K562 (cell line): Measurements from ENCODE around the gene SRRM5. TPM values are rescaled to one million over a fixed set of nuclear protein-coding genes. Genes with fewer than 3 reads are reported as not detected.

Experiments
- CBFA2T3 ChIP-seq: fragments of 450-650 bp; IDR thresholded peaks from 2 replicates; pipeline ENCODE4 v1.6.1; 2017
- COPS2 ChIP-seq: fragments of 450-650 bp; conservative IDR thresholded peaks from 2 replicates; pipeline ENCODE4 v1.6.1; 2016; ENCODE audit warnings: mild to moderate bottlenecking, moderate library complexity
- DDX20 ChIP-seq: fragments of 450-650 bp; IDR thresholded peaks from 2 replicates; pipeline ENCODE4 v1.6.1; 2016; ENCODE audit warnings: missing genetic modification characterization, low read depth, mild to moderate bottlenecking, missing compliant biosample characterization, moderate library complexity
- DMBX1 ChIP-seq: fragments of 250-450 bp; sonication (Bioruptor Pico); IDR thresholded peaks from 2 replicates; pipeline ENCODE4 v1.8.0; 2022; ENCODE audit warnings: inconsistent platforms, mild to moderate bottlenecking, moderate library complexity, borderline replicate concordance
- HLTF ChIP-seq: fragments of 450-650 bp; IDR thresholded peaks from 2 replicates; pipeline ENCODE4 v1.6.1; 2016
- MXD1 ChIP-seq: fragments of 250-450 bp; sonication (Bioruptor Pico); IDR thresholded peaks from 2 replicates; pipeline ENCODE4 v1.8.0; 2021; ENCODE audit warnings: borderline replicate concordance, mild to moderate bottlenecking, moderate library complexity; ENCODE audit not compliant: poor library complexity, severe bottlenecking
- NCOA1 ChIP-seq: fragments of 450-650 bp; IDR thresholded peaks from 2 replicates; pipeline ENCODE4 v1.6.1; 2016; ENCODE audit warnings: low read depth
- SOX6 ChIP-seq: fragments of 450-650 bp; IDR thresholded peaks from 2 replicates; pipeline ENCODE4 v1.6.1; 2014; ENCODE audit warnings: mild to moderate bottlenecking
- polyA plus RNA-seq, 8 experiments: library from polyadenylated mRNA; depleted of rRNA in 4 of 8; stranded (reverse) in 5 of 8; unstranded in 3 of 8; fragments of >200 nt; fragmentation: Nextera tagmentation in 2 of 8; fragmentation: Illumina TruSeq in 1 of 8; extraction: Ambion mirVana in 2 of 8; extraction: Trizol in 1 of 8; gene quantifications; 2 replicates each; pipeline versions ENCODE4 v1.2.1 to v1.2.3, GENCODE V29; 2011 to 2014; ENCODE audit warnings: inconsistent platforms in 1 of 8, missing spikeins in 1 of 8
- total RNA-seq, 7 experiments: library from RNA; depleted of rRNA in 6 of 7; stranded (reverse); fragments of >200 nt in 6 of 7; fragmentation: Illumina TruSeq in 2 of 7; extraction: Trizol in 2 of 7; gene quantifications; 2 replicates each; pipeline versions ENCODE4 v1.2.1 to v1.2.3, GENCODE V29; 2011 to 2021; ENCODE audit warnings: low replicate concordance in 1 of 7
- TF ChIP-seq, protein P1 (sequence below): fragments of 450-650 bp; IDR thresholded peaks from 2 replicates; pipeline ENCODE4 v1.6.1; 2016; ENCODE audit warnings: low read depth

The SRRM5 gene
- total and polyA plus RNA-seq, 9 of the 15 experiments (the other 6 are each of a cell fraction or from before 2014, with no cell fraction given) = 0.09 to 0.45 (median 0.18) TPM; not detected in 2

DNA sequence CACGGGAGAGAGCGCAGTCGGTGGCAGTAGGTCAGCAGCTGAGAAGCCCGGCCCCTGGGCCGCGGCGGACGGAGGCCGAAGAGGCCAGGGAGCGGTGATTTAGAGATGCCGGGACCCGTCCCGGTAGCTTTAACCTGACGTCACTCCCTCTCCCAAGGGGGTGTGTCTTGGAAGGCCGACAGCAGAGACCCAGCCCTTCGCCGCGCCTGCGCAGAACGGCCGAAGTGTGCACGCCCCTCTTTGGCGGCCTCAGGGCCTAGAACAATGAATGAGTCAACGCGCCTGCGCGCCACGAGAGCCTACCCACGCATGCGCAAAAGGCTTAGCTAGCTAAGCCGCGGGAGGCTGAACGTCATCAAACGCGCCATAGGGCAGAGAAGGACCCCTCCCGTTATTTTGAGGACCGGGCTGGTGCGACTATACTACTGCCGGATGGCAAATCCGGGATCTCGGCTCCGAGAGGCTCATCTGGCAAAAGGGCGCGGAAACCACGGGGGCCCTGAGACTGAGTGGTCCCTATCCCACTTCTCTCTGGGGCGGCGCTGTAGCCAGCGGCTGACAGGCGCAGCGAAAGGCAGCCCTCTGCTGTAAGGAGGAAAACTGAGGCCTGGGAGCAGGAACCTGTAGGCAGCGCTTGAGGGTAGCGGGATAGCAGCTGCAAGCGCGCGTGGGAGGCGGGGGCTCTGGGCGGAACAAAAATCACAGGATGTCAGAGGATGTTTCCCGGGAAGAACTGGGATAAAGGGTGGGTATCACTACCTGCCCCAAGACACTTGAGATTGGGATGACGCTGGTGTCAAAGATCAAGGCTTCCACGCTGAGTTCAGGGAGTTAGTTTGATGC, 15.7 kb upstream of the SRRM5 start, which contains the start of the genes IRGQ and ZNF576 (continued):
- no peak for TF ChIP-seq MXD1 (CRISPR knock-in tag)
- TF ChIP-seq HLTF = peak; percentile 77; the same call in 1 of the 2 replicates
- TF ChIP-seq, protein P1, sequence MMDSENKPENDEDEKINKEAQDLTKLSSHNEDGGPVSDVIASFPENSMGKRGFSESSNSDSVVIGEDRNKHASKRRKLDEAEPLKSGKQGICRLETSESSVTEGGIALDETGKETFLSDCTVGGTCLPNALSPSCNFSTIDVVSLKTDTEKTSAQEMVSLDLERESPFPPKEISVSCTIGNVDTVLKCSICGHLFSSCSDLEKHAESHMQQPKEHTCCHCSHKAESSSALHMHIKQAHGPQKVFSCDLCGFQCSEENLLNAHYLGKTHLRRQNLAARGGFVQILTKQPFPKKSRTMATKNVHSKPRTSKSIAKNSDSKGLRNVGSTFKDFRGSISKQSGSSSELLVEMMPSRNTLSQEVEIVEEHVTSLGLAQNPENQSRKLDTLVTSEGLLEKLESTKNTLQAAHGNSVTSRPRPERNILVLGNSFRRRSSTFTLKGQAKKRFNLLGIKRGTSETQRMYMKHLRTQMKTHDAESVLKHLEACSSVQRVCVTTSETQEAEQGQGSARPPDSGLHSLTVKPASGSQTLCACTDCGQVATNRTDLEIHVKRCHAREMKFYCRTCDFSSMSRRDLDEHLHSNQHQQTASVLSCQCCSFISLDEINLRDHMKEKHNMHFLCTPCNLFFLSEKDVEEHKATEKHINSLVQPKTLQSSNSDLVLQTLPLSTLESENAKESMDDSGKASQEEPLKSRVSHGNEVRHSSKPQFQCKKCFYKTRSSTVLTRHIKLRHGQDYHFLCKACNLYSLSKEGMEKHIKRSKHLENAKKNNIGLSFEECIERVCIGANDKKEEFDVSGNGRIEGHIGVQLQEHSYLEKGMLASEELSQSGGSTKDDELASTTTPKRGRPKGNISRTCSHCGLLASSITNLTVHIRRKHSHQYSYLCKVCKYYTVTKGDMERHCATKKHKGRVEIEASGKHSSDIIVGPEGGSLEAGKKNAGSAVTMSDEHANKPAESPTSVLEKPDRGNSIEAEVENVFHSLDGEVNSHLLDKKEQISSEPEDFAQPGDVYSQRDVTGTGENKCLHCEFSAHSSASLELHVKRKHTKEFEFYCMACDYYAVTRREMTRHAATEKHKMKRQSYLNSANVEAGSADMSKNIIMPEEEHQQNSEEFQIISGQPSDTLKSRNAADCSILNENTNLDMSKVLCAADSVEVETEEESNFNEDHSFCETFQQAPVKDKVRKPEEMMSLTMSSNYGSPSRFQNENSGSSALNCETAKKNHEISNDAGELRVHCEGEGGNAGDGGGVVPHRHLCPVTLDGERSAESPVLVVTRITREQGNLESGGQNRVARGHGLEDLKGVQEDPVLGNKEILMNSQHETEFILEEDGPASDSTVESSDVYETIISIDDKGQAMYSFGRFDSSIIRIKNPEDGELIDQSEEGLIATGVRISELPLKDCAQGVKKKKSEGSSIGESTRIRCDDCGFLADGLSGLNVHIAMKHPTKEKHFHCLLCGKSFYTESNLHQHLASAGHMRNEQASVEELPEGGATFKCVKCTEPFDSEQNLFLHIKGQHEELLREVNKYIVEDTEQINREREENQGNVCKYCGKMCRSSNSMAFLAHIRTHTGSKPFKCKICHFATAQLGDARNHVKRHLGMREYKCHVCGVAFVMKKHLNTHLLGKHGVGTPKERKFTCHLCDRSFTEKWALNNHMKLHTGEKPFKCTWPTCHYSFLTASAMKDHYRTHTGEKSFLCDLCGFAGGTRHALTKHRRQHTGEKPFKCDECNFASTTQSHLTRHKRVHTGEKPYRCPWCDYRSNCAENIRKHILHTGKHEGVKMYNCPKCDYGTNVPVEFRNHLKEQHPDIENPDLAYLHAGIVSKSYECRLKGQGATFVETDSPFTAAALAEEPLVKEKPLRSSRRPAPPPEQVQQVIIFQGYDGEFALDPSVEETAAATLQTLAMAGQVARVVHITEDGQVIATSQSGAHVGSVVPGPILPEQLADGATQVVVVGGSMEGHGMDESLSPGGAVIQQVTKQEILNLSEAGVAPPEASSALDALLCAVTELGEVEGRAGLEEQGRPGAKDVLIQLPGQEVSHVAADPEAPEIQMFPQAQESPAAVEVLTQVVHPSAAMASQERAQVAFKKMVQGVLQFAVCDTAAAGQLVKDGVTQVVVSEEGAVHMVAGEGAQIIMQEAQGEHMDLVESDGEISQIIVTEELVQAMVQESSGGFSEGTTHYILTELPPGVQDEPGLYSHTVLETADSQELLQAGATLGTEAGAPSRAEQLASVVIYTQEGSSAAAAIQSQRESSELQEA = peak; percentile 93
- TF ChIP-seq DDX20 (tag) = no peak
- peak; percentile 35; the same call in 1 of the 2 replicates for TF ChIP-seq SOX6
- TF ChIP-seq COPS2 = no peak
- TF ChIP-seq DMBX1 (CRISPR knock-in tag) = peak; percentile 39
- no peak for TF ChIP-seq NCOA1
- 0 out of 2 replicates have a peak, but pooled peaks have one; percentile 5 for TF ChIP-seq CBFA2T3
